SU-DHL-6 (cell line): ENCODE results near the gene KRT84.

ENCODE experiments used
- H2AFZ ChIP-seq: fragments of 200-600 bp; sonication (generic); 2 replicates; pipeline ENCODE4 v1.6.1; 2014; ENCODE audit warnings: low read depth, mild to moderate bottlenecking, moderate library complexity, mixed read lengths, antibody characterized with exemption, low read length; ENCODE audit not compliant: severe bottlenecking
- H3F3A ChIP-seq: fragments of 200-600 bp; shearing (Covaris generic); 2 replicates; pipeline ENCODE4 v1.6.0; 2016; ENCODE audit warnings: antibody characterized with exemption, mild to moderate bottlenecking; ENCODE audit not compliant: insufficient read depth
- H3K27ac ChIP-seq: fragments of 200-600 bp; sonication (generic); 2 replicates; pipeline ENCODE4 v1.5.1; 2016; ENCODE audit warnings: low read depth, mild to moderate bottlenecking, low read length, moderate library complexity, mixed read lengths
- H3K27me3 ChIP-seq: fragments of 200-600 bp; sonication (generic), shearing (Covaris generic); 2 replicates; pipeline ENCODE4 v1.6.0; 2014; ENCODE audit warnings: mild to moderate bottlenecking, low read length
- H3K36me3 ChIP-seq: fragments of 200-600 bp; sonication (generic); 2 replicates; pipeline ENCODE4 v1.6.1; 2014; ENCODE audit warnings: mild to moderate bottlenecking, low read length, mixed read lengths
- H3K4me2 ChIP-seq: fragments of 300-600, 200-600 bp; shearing (Covaris generic), sonication (generic); 2 replicates; pipeline ENCODE4 v1.6.0; 2014; ENCODE audit warnings: low read length, low read depth, mild to moderate bottlenecking; ENCODE audit not compliant: poor library complexity, severe bottlenecking
- H3K4me3 ChIP-seq: fragments of 200-600 bp; sonication (generic); 2 replicates; pipeline ENCODE4 v1.5.1; 2014; ENCODE audit warnings: antibody characterized with exemption, low read length, mild to moderate bottlenecking, mixed read lengths; ENCODE audit not compliant: insufficient read depth, poor library complexity, severe bottlenecking
- H3K79me2 ChIP-seq: fragments of 200-600 bp; sonication (generic); 2 replicates; pipeline ENCODE4 v1.6.1; 2014; ENCODE audit warnings: mild to moderate bottlenecking, low read length, moderate library complexity; ENCODE audit not compliant: insufficient read depth
- H3K9ac ChIP-seq: fragments of 200-600 bp; sonication (generic); 2 replicates; pipeline ENCODE4 v1.7.0; 2014; ENCODE audit warnings: mild to moderate bottlenecking, low read length
- H3K9me2 ChIP-seq: fragments of 200-600 bp; sonication (generic); replicated peaks from 2 replicates; pipeline ENCODE4 v1.6.1; 2014; ENCODE audit warnings: low read length; ENCODE audit not compliant: insufficient read depth
- H3K9me3 ChIP-seq: fragments of 200-600 bp; sonication (generic); 2 replicates; pipeline ENCODE4 v1.6.1; 2014; ENCODE audit warnings: low read length, mixed read lengths; ENCODE audit not compliant: insufficient read depth
- H4K20me1 ChIP-seq: fragments of 200-600 bp; sonication (generic); 2 replicates; pipeline ENCODE4 v1.6.1; 2014; ENCODE audit warnings: low read depth, mild to moderate bottlenecking, antibody characterized with exemption, low read length, moderate library complexity, mixed read lengths
- CTCF ChIP-seq: fragments of 200-600 bp; sonication (generic); IDR thresholded peaks from one replicate; pipeline ENCODE4 v1.5.1; 2017; ENCODE audit warnings: antibody characterized with exemption, mild to moderate bottlenecking, low read length, moderate library complexity; ENCODE audit not compliant: insufficient read depth, poor library complexity, severe bottlenecking
- EZH2phosphoT487 ChIP-seq: fragments of 200-600 bp; sonication (generic), shearing (Covaris generic); conservative IDR thresholded peaks from 2 replicates; pipeline ENCODE4 v1.6.1; 2018; ENCODE audit warnings: mild to moderate bottlenecking, antibody characterized with exemption, low read length, moderate library complexity, mixed read lengths

The KRT84 gene

GRCh38 chr12:52395761-52396434 lies 10.4 kb upstream of the KRT84 start:
- Histone ChIP-seq H3K9ac (no peak overlapping the region), H3K79me2 (no peaks in the 10 kb centered on the region), H3K9me2 (no peaks in the 10 kb centered on the region), H4K20me1 (no peaks in the 10 kb centered on the region), H3F3A (no peaks in the 10 kb centered on the region), H3K9me3 (no peaks in the 10 kb centered on the region), H3K4me3 (no peak overlapping the region), H3K27me3 (no peaks in the 10 kb centered on the region), H2AFZ (no peak overlapping the region), H3K4me2 (no peak overlapping the region), H3K36me3 (no peaks in the 10 kb centered on the region), H3K27ac (no peak overlapping the region)
- TF ChIP-seq CTCF (peak; percentile 44), EZH2phosphoT487 (no peak)

GRCh38 chr12:52394836-52395405 lies 9.5 kb upstream of the KRT84 start:
- H4K20me1 ChIP-seq: no peaks in the 10 kb centered on the region
- no peaks in the 10 kb centered on the region for H3K36me3 ChIP-seq
- no peaks in the 10 kb centered on the region for H3K9me2 ChIP-seq
- H3K4me2 ChIP-seq: no peak overlapping the region
- H3K27me3 ChIP-seq: no peaks in the 10 kb centered on the region
- no peaks in the 10 kb centered on the region for H3F3A ChIP-seq
- H2AFZ ChIP-seq: no peak overlapping the region
- H3K79me2 ChIP-seq: no peaks in the 10 kb centered on the region
- H3K9me3 ChIP-seq: no peaks in the 10 kb centered on the region
- no peak overlapping the region for H3K27ac ChIP-seq
- H3K4me3 ChIP-seq: no peak overlapping the region
- TF ChIP-seq EZH2phosphoT487 (no peak), CTCF (no peak)
- no peak overlapping the region for H3K9ac ChIP-seq

DNA sequence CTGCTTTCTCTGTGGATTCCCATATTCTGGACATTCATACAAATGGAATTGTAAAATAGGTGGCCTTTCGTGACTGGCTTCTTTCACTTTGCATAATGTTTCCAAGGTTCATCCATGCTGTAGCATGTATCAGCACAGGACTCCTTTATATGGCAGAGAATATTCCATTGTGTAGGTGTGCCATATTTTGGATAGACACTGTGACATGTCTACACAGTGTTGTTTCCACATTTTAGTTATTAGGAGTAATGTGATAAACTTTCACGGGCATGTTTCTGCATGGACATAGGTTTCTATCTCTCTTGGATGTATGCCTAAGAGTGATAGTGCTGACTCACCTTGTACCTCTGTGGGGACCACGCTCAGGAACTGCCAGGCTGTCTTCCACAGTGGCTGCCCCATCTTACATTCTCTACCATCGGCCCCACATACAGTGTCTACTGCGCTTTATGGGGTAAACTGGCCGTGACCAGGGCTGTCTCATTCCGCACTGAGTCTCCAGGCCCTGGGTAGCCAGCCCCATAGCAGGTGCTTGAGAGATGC lies 7.1 kb upstream of the KRT84 start:
- Histone ChIP-seq H4K20me1 (no peaks in the 10 kb centered on the region), H3K27me3 (no peaks in the 10 kb centered on the region), H3K9me2 (no peaks in the 10 kb centered on the region), H3K4me2 (no peak overlapping the region), H3K9ac (no peak overlapping the region), H3K27ac (no peak overlapping the region), H3K36me3 (no peaks in the 10 kb centered on the region), H3K9me3 (no peaks in the 10 kb centered on the region), H3K79me2 (no peaks in the 10 kb centered on the region), H3K4me3 (no peak overlapping the region), H3F3A (no peaks in the 10 kb centered on the region), H2AFZ (no peak overlapping the region)
- TF ChIP-seq EZH2phosphoT487 (no peak), CTCF (no peak)
